H1 (cell line): ENCODE measurements around the gene MYG1. TPM values are rescaled to one million over a fixed set of nuclear protein-coding genes. Genes with fewer than 3 reads are reported as not detected.

Experiments used
- CTCF ChIA-PET: fragments of 300-600 bp; sonication (Branson Sonifier 250); formaldehyde crosslinking; loops from one replicate; lab custom pipeline; 2021; ENCODE audit not compliant: partially characterized antibody; lab: Charles Lee
- POLR2A ChIA-PET: fragments of 300-600 bp; sonication (Branson Sonifier 250); formaldehyde crosslinking; loops from one replicate; lab custom pipeline; 2021; ENCODE audit warnings: inconsistent platforms; ENCODE audit not compliant: partially characterized antibody; lab: Charles Lee
- DNase-seq, 2 experiments: peaks; one replicate each; pipeline versions ENCODE4 v3.0.0 to v3.0.0-alpha.2; 2010 to 2022; ENCODE audit warnings: low spot score in 2 of 2, low read depth in 1 of 2, mixed read lengths in 1 of 2
- FAIRE-seq: peaks from 2 replicates; lab custom pipeline; 2011; peaks lifted over from hg19 to GRCh38; lab: Jason Lieb, UNC
- H2AFZ ChIP-seq: 2 replicates; pipeline ENCODE4 v1.8.1; 2012; ENCODE audit warnings: low read length, inconsistent platforms
- H2AK5ac ChIP-seq: 2 replicates; pipeline ENCODE4 v1.6.1; 2013; ENCODE audit warnings: low read depth, low read length
- H2BK120ac ChIP-seq: replicated peaks from 2 replicates; pipeline ENCODE3; 2013; ENCODE audit warnings: low read depth, low read length, inconsistent platforms
- H2BK12ac ChIP-seq: 2 replicates; pipeline ENCODE4 v1.6.1; 2013; ENCODE audit warnings: low read depth, low read length
- H2BK15ac ChIP-seq: 2 replicates; pipeline ENCODE4 v1.6.1; 2013; ENCODE audit warnings: low read length
- H2BK20ac ChIP-seq: 2 replicates; pipeline ENCODE4 v1.6.1; 2013; ENCODE audit warnings: low read length
- H2BK5ac ChIP-seq: 2 replicates; pipeline ENCODE4 v1.6.1; 2013; ENCODE audit warnings: low read depth, low read length
- H3K14ac ChIP-seq: 2 replicates; pipeline ENCODE4 v1.6.1; 2013; ENCODE audit warnings: inconsistent platforms; ENCODE audit not compliant: insufficient read length
- H3K18ac ChIP-seq: 2 replicates; pipeline ENCODE4 v1.6.1; 2013; ENCODE audit warnings: low read length; ENCODE audit errors: extremely low read depth
- H3K23ac ChIP-seq: 2 replicates; pipeline ENCODE4 v1.6.1; 2013; ENCODE audit warnings: inconsistent platforms; ENCODE audit not compliant: insufficient read length
- H3K23me2 ChIP-seq: 2 replicates; pipeline ENCODE4 v1.6.1; 2013; ENCODE audit warnings: low read depth, low read length
- H3K27ac ChIP-seq: 2 replicates; pipeline ENCODE4 v1.6.1; 2011; ENCODE audit warnings: low read depth, low read length, inconsistent platforms
- H3K27me3 ChIP-seq, 4 experiments: replicated peaks in 1 of 4; 1 replicate in 1 of 4; 2 replicates in 3 of 4; pipeline versions ENCODE4 v1.6.1 to v1.8.1; 2011 to 2013; ENCODE audit warnings: low read length in 3 of 4, mild to moderate bottlenecking in 3 of 4, inconsistent platforms in 2 of 4, mixed read lengths in 2 of 4, moderate library complexity in 1 of 4; ENCODE audit not compliant: control insufficient read depth in 3 of 4, insufficient read depth in 3 of 4; ENCODE audit errors: extremely low read depth in 1 of 4
- H3K36me3 ChIP-seq, 4 experiments: 2 replicates each; pipeline versions ENCODE4 v1.6.1 to v1.8.1; 2011 to 2013; ENCODE audit warnings: mild to moderate bottlenecking in 4 of 4, low read length in 3 of 4, moderate library complexity in 2 of 4, control low read depth in 1 of 4, inconsistent platforms in 1 of 4; ENCODE audit not compliant: insufficient read depth in 4 of 4, control insufficient read depth in 2 of 4
- H3K4ac ChIP-seq: replicated peaks from 2 replicates; pipeline ENCODE3; 2013; ENCODE audit warnings: low read length, low read depth, mixed read lengths, inconsistent platforms; ENCODE audit not compliant: insufficient read length
- H3K4me1 ChIP-seq, 4 experiments: replicated peaks in 1 of 4; 1 replicate in 1 of 4; 2 replicates in 3 of 4; pipeline versions ENCODE4 v1.6.1 to v1.8.1; 2011 to 2013; ENCODE audit warnings: low read length in 3 of 4, inconsistent platforms in 2 of 4, mixed read lengths in 1 of 4; ENCODE audit not compliant: insufficient read depth in 4 of 4, control insufficient read depth in 3 of 4
- H3K4me2 ChIP-seq, 2 experiments: 2 replicates each; pipeline versions ENCODE4 v1.6.1 to v1.8.1; 2011 to 2013; ENCODE audit warnings: low read depth in 2 of 2, low read length in 2 of 2, control low read depth in 1 of 2, inconsistent platforms in 1 of 2, mild to moderate bottlenecking in 1 of 2; ENCODE audit not compliant: insufficient read depth in 1 of 2
- H3K4me3 ChIP-seq, 4 experiments: fragments of 200-600, 300-600 bp in 1 of 4; sonication (generic), shearing (Covaris generic), sonication (Bioruptor Twin) in 1 of 4; 2 replicates each; pipeline versions ENCODE4 v1.5.1 to v1.8.1; 2011 to 2016; ENCODE audit warnings: low read length in 4 of 4, low read depth in 3 of 4, control low read depth in 2 of 4, inconsistent platforms in 2 of 4, mild to moderate bottlenecking in 2 of 4, mixed read lengths in 1 of 4, moderate library complexity in 1 of 4; ENCODE audit not compliant: insufficient read depth in 2 of 4; ENCODE audit errors: extremely low read depth in 1 of 4
- H3K56ac ChIP-seq: replicated peaks from 2 replicates; pipeline ENCODE3; 2013; ENCODE audit warnings: low read depth, mild to moderate bottlenecking, mixed read lengths, low read length, inconsistent platforms; ENCODE audit not compliant: insufficient read length
- H3K79me1 ChIP-seq: 2 replicates; pipeline ENCODE4 v1.6.1; 2013; ENCODE audit warnings: low read depth, low read length, control low read depth
- H3K79me2 ChIP-seq, 2 experiments: 2 replicates each; pipeline versions ENCODE4 v1.6.1 to v1.8.1; 2012 to 2013; ENCODE audit warnings: low read length in 2 of 2, mild to moderate bottlenecking in 2 of 2, inconsistent platforms in 1 of 2; ENCODE audit not compliant: insufficient read depth in 2 of 2, control insufficient read depth in 1 of 2
- H3K9ac ChIP-seq, 4 experiments: replicated peaks in 1 of 4; 1 replicate in 1 of 4; 2 replicates in 3 of 4; pipeline versions ENCODE4 v1.6.1 to v1.8.1; 2011 to 2013; ENCODE audit warnings: low read depth in 3 of 4, low read length in 3 of 4, control low read depth in 2 of 4, mild to moderate bottlenecking in 2 of 4, moderate library complexity in 2 of 4, inconsistent platforms in 1 of 4; ENCODE audit errors: extremely low read depth in 1 of 4
- H3K9me3 ChIP-seq, 2 experiments: 2 replicates each; pipeline versions ENCODE4 v1.6.1 to v1.8.1; 2012 to 2013; ENCODE audit warnings: mild to moderate bottlenecking in 2 of 2, moderate library complexity in 2 of 2, control low read depth in 1 of 2, inconsistent platforms in 1 of 2, low read depth in 1 of 2, low read length in 1 of 2, mixed read lengths in 1 of 2; ENCODE audit not compliant: insufficient read depth in 2 of 2
- H4K20me1 ChIP-seq, 2 experiments: replicated peaks in 1 of 2; 2 replicates each; pipeline versions ENCODE3 to v1.8.1; 2011 to 2013; ENCODE audit warnings: inconsistent platforms in 2 of 2, low read length in 2 of 2, mild to moderate bottlenecking in 1 of 2; ENCODE audit not compliant: insufficient read depth in 2 of 2, control insufficient read depth in 1 of 2
- H4K5ac ChIP-seq: 2 replicates; pipeline ENCODE4 v1.6.1; 2013; ENCODE audit warnings: low read length, low read depth, mixed read lengths, inconsistent platforms; ENCODE audit not compliant: insufficient read length
- H4K8ac ChIP-seq: 2 replicates; pipeline ENCODE4 v1.8.0; 2013; ENCODE audit warnings: mild to moderate bottlenecking, moderate library complexity, low read length, inconsistent platforms; ENCODE audit not compliant: insufficient read depth; ENCODE audit errors: extremely low read depth
- H4K91ac ChIP-seq: replicated peaks from 2 replicates; pipeline ENCODE3; 2013; ENCODE audit warnings: low read length, mixed read lengths, inconsistent platforms; ENCODE audit not compliant: insufficient read length
- CBX5 ChIP-seq: fragments of 300-800, 300-1000 bp; sonication (generic); IDR thresholded peaks from 2 replicates; pipeline ENCODE4 v1.7.1; 2016; ENCODE audit warnings: antibody characterized with exemption, low read length, low read depth
- CBX8 ChIP-seq: fragments of 300-800, 300-1000 bp; sonication (generic); IDR thresholded peaks from 2 replicates; pipeline ENCODE4 v1.7.1; 2016; ENCODE audit warnings: low read depth, low read length, borderline replicate concordance
- CEBPB ChIP-seq: IDR thresholded peaks from 2 replicates; pipeline ENCODE4 v1.6.1; 2012; ENCODE audit warnings: low read depth, low read length
- CREB1 ChIP-seq: IDR thresholded peaks from 2 replicates; pipeline ENCODE4 v1.6.1; 2012; ENCODE audit warnings: inconsistent platforms
- JUN ChIP-seq: IDR thresholded peaks from 2 replicates; pipeline ENCODE4 v1.6.1; 2011; ENCODE audit warnings: low read depth, mild to moderate bottlenecking, improper control_type of control experiment, low read length
- SIN3A ChIP-seq, 2 experiments: IDR thresholded peaks in 1 of 2; conservative IDR thresholded peaks in 1 of 2; 2 replicates each; pipeline ENCODE4 v1.6.1; 2011 to 2012; ENCODE audit warnings: low read length in 2 of 2, improper control_type of control experiment in 1 of 2, low read depth in 1 of 2, mild to moderate bottlenecking in 1 of 2
- SRF ChIP-seq: IDR thresholded peaks from 2 replicates; pipeline ENCODE4 v1.6.1; 2011; ENCODE audit warnings: mild to moderate bottlenecking, low read depth, low read length, moderate library complexity
- YY1 ChIP-seq: IDR thresholded peaks from 2 replicates; pipeline ENCODE4 v1.6.1; 2011; ENCODE audit warnings: low read depth, mild to moderate bottlenecking, low read length
- WGBS, 2 experiments: shearing (Covaris generic) in 1 of 2; methylation state at CpG; one replicate each; pipeline versions ENCODE4 v1.1.6 to v1.1.7; 2013 to 2015; ENCODE audit warnings: low lambda C conversion rate in 2 of 2, mixed read lengths in 2 of 2, inconsistent platforms in 1 of 2, low coverage in 1 of 2, missing lambda C conversion rate in 1 of 2; ENCODE audit not compliant: insufficient replicate concordance in 2 of 2, insufficient coverage in 1 of 2, insufficient read length in 1 of 2; ENCODE audit errors: extremely low coverage in 1 of 2, missing lambda C conversion rate in 1 of 2; 5-methylcytosine and 5-hydroxymethylcytosine counted together
- polyA plus RNA-seq, 7 experiments: library from polyadenylated mRNA; depleted of rRNA in 3 of 7; stranded (reverse) in 5 of 7; unstranded in 2 of 7; fragments of >200 nt in 5 of 7; fragments of 200-250 nt in 2 of 7; gene quantifications; 1 replicate in 5 of 7; 2 replicates in 1 of 7; 4 replicates in 1 of 7; pipeline versions ENCODE4 v1.2.1 to v1.2.3, GENCODE V29; 2011 to 2013; ENCODE audit warnings: missing spikeins in 2 of 7, mixed read lengths in 2 of 7
- total RNA-seq: library from RNA; stranded (reverse); fragmentation: NEBNext Ultra II Directional; extraction: Animal tissue kit (Norgen Biotek cat#: 25700); gene quantifications from 2 replicates; pipeline ENCODE4 v1.2.1, GENCODE V29; 2021
- TF ChIP-seq, protein P1 (sequence below): IDR thresholded peaks from 2 replicates; pipeline ENCODE4 v1.6.1; 2012; ENCODE audit warnings: inconsistent platforms

The MYG1 gene
- total and polyA plus RNA-seq, 2 of the 8 experiments (the other 6 are each of a cell fraction or from before 2014, with no cell fraction given): 83.3 to 104 TPM

DNA sequence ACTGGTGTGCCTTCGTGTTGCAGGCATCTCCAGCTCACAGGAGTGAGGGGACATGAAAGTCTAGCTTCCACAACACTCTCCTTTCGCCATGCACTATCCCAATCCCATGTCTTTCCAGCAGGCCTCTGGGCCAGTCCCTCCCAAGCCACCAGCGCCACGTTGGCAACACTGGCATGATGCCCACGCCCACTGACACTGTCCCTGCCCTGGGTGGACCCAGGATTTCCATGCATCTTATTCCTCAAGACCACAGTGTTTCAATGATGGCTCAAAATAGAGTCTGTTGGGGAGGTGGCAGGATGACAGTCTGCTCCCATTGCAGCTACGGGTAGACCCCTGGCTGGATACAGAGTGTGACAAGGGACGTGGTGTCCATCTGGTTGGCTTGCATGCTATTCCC is 34.4 kb downstream of the MYG1 start:
- no peak overlapping the region for H2BK120ac ChIP-seq
- H2BK20ac ChIP-seq: peak overlapping the region; percentile 97; the same call in 1 of the 2 replicates
- no peak overlapping the region for H3K23ac ChIP-seq
- no peak overlapping the region for H3K4me2 ChIP-seq
- H3K79me2 ChIP-seq: no peaks in the 10 kb centered on the region
- H3K14ac ChIP-seq: no peak overlapping the region
- no peaks in the 10 kb centered on the region for H3K36me3 ChIP-seq
- no peak overlapping the region for H3K9ac ChIP-seq
- ChIA-PET CTCF (interaction anchor here (0.7 to 21.2 kb wide), 6 partner anchors 10 to 177 kb away, joined by 3 to 381 read pairs (median 4); partner anchors contain the start of gene AAAS), POLR2A (interaction anchor here (1.0 to 2.3 kb wide), 5 partner anchors 9 to 84 kb away, joined by 3 to 19 read pairs (median 5); no protein-coding TSS in a partner anchor)
- no peaks in the 10 kb centered on the region for H4K20me1 ChIP-seq
- FAIRE-seq (no peak), DNase-seq (no peak)
- H2BK15ac ChIP-seq: 0 out of 2 replicates have a peak overlapping the region, but pooled peaks have one; percentile 95
- TF ChIP-seq CBX8 (no peak), JUN (no peak), YY1 (no peak), CEBPB (no peak), CREB1 (no peak), SIN3A (conservative IDR thresholded peaks at IDR 0.05 in 1 of 2, IDR thresholded peaks at IDR 0.05 in 1 of 2; ENCODE audit: low read depth in 1 of 2, low read length in 2 of 2) (no peak), SRF (no peak), CBX5 (no peak)
- TF ChIP-seq, protein P1, sequence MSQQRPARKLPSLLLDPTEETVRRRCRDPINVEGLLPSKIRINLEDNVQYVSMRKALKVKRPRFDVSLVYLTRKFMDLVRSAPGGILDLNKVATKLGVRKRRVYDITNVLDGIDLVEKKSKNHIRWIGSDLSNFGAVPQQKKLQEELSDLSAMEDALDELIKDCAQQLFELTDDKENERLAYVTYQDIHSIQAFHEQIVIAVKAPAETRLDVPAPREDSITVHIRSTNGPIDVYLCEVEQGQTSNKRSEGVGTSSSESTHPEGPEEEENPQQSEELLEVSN: no peak
- H3K79me1 ChIP-seq: no peaks in the 10 kb centered on the region
- H3K27ac ChIP-seq: no peak overlapping the region
- H2AK5ac ChIP-seq: peak overlapping the region; percentile 40; the same call in 1 of the 2 replicates
- no peak overlapping the region for H4K5ac ChIP-seq
- H2AFZ ChIP-seq: no peak overlapping the region
- H4K8ac ChIP-seq: no peak overlapping the region; the same call in 1 of the 2 replicates
- 0 out of 2 replicates have a peak overlapping the region, but pooled peaks have one; percentile 19 for H2BK12ac ChIP-seq
- peaks cover 0 to 12% (median 8%) of the 10 kb centered on the region in 4 experiments; a peak in 6 of 7 replicates for H3K27me3 ChIP-seq
- H3K9me3 ChIP-seq: no peaks in the 10 kb centered on the region
- H2BK5ac ChIP-seq: no peak overlapping the region; the same call in 1 of the 2 replicates
- H3K23me2 ChIP-seq: 0 out of 2 replicates have a peak, but pooled peaks cover 4% of the 10 kb centered on the region
- no peak overlapping the region for H3K18ac ChIP-seq
- no peak overlapping the region for H3K4ac ChIP-seq
- H3K56ac ChIP-seq: no peak overlapping the region
- no peak overlapping the region for H4K91ac ChIP-seq
- WGBS, 2 experiments: 75% methylated on average over 7 of the region's 7 CpGs; no CpG with 5 or more reads in 1 of the 2 experiments
- H3K4me3 ChIP-seq: no peak overlapping the region
- peaks cover 0 to 20% (median 1%) of the 10 kb centered on the region in 4 experiments; a peak in 4 of 7 replicates for H3K4me1 ChIP-seq
